NCI-H460 (cell line): ENCODE results near the gene CC2D1A. TPM values are rescaled to one million over a fixed set of nuclear protein-coding genes. Genes with fewer than 3 reads are reported as not detected.
"Not testable (repeated sequence)": the region's sequence is repeated elsewhere in the genome, so short reads cannot be mapped to it uniquely, and the experiment has no call there.

Source experiments
- DNase-seq: peaks from one replicate; pipeline ENCODE4 v3.0.0-alpha.2; 2016; ENCODE audit warnings: low read depth; ENCODE audit errors: extremely low read depth
- total RNA-seq: library from RNA; depleted of rRNA; stranded (reverse); fragments of >200 nt; shearing (Covaris generic); gene quantifications from 2 replicates; pipeline ENCODE4 v1.2.3, GENCODE V29; 2014

Gene CC2D1A
- total RNA-seq, 1 experiment from 2014 or later: 13.8 TPM

DNA sequence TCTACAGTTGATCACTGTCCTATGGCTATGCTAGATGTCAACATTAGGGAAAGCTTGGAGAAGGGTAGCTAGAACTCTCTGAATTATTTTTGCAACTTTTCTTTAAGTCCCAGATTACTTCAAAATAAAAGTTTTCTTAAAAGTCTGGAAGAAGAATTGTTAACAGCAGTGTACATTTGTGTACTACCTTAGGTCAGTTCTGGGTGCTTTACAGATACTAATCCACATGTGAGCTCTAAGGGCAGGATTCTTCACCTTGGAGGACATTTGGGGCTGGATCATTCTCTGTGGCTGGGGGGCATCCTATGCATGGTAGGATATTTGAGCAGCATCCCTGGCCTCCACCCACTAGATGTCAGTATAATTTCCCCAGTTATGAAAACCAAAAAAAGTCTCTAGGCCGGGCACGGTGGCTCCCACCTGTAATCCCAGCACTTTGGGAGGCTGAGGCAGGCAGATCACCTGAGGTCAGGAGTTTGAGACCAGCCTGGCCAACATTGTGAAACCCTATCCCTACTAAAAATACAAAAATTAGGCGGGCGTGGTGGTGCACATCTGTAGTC, 2.9 kb upstream of the CC2D1A start:
- no peak for DNase-seq

DNA sequence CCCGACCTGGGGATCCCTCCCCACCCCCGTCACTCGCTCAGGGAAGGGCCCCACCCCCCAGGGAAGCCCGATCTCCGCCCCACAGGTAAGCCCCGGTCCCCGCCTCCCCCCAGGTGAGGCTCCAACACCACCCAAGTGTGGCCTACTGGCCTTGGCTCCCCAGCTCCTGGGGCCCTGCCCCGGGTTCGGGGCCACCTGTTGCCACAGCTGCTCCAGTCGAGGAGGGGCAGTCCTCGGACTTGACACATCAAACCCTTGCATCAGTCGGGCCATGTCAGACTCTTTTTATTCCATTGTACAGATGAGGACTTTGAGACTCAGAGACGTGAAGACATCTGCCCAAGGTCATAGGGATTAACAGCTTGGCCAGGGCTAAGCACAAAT, 512 bp downstream of the CC2D1A start:
- DNase-seq: no peak

DNA sequence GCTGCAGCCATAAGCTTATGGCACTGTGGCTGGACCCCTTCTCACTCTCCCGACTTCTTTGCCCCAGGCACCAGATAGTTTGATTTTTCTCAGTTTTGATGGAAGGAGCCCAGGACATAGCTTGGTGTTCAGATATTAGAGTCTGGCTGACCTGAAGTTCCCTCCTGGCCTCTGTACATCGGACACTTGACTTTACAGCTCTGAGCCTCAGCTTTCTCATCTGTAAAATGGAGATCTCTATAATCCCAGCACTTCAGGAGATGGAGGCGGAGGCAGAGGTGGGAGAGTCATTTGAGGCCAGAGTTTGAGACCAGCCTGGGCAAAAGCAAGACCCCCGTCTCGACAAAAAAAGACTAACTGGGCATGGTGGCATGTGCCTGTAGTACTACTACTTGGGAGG, 909 bp downstream of the CC2D1A start:
- no peak for DNase-seq

- no peak for DNase-seq
Measured at GRCh38 chr19:13908674-13909073, 2.7 kb downstream of the CC2D1A start.

- DNase-seq: no peak
Measured at GRCh38 chr19:13909430-13909829, 3.4 kb downstream of the CC2D1A start.

DNA sequence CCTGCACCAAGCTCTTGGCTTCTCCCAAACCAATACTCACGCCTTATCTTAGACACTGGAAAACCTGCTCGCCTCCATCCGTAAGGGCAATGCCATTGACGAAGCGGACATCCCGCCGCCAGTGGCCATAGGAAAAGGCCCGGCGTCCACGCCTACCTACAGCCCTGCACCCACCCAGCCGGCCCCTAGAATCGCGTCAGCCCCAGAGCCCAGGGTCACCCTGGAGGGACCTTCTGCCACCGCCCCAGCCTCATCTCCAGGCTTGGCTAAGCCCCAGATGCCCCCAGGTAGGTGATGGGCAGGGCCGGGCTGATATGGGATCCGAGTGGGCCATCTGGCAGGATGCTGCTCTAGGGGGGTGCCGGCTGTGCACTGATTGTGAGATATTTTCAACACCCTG, 7.4 kb downstream of the CC2D1A start:
- DNase-seq: no peak

DNA sequence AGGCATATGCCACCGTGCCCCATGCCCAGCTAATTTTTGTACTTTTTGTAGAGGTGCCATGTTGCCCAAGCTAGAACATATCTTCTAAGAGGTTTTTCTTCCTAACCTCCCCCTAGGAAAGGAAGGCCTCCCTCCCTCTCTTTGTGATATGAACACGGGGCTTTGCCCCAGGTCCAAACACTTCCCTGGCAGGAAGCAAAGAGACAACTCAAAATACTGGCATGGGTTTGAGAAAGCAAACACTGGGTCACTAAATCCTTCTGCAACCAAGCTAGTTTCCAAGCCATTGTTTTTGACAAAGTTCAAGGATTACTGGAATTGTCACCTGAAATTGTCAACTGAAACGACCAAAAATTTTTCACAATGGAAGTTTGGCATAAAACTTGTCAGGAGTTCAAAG, 8.8 kb downstream of the CC2D1A start:
- no peak for DNase-seq

DNA sequence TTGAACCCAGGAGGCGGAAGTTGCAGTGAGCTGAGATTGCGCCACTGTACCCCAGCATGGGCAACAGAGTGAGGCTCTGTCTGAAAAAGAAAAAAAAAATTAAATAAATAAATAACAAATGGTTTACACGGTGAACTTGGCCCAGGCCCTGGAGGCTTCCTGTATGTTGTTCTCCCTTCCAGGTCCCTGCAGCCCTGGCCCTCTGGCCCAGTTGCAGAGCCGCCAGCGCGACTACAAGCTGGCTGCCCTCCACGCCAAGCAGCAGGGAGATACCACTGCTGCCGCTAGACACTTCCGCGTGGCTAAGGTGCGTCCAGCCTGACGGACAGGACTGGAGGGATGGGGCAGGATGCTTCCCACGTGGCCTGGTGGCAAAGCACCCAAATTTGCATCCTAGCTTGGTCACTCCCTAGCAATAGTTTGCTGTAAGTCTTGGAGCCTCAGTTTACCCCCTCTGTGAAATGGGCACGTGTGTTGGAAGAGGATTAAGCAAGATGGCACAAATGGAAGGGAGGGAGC, 11.9 kb downstream of the CC2D1A start:
- DNase-seq: no peak

GRCh38 chr19:13918726-13919411, 12.9 kb downstream of the CC2D1A start:
- DNase-seq: no peak

DNA sequence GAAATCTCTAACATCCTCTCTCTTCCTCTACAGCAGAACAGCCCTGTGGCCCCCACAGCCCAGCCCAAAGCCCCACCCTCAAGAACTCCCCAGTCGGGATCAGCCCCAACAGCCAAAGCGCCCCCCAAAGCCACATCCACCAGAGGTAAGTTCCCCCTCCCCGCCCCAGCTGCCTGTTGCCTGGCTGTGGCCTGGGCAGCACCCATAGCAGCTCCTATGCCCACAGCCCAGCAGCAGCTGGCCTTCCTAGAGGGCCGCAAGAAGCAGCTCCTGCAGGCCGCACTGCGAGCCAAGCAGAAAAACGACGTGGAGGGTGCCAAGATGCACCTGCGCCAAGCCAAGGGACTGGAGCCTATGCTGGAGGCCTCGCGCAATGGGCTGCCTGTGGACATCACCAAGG, 14.5 kb downstream of the CC2D1A start:
- DNase-seq: no peak

- no peak for DNase-seq
Measured at GRCh38 chr19:13920940-13921747, 15.1 kb downstream of the CC2D1A start.

GRCh38 chr19:13922118-13922517, 16.1 kb downstream of the CC2D1A start:
- not testable (repeated sequence) for DNase-seq

DNA sequence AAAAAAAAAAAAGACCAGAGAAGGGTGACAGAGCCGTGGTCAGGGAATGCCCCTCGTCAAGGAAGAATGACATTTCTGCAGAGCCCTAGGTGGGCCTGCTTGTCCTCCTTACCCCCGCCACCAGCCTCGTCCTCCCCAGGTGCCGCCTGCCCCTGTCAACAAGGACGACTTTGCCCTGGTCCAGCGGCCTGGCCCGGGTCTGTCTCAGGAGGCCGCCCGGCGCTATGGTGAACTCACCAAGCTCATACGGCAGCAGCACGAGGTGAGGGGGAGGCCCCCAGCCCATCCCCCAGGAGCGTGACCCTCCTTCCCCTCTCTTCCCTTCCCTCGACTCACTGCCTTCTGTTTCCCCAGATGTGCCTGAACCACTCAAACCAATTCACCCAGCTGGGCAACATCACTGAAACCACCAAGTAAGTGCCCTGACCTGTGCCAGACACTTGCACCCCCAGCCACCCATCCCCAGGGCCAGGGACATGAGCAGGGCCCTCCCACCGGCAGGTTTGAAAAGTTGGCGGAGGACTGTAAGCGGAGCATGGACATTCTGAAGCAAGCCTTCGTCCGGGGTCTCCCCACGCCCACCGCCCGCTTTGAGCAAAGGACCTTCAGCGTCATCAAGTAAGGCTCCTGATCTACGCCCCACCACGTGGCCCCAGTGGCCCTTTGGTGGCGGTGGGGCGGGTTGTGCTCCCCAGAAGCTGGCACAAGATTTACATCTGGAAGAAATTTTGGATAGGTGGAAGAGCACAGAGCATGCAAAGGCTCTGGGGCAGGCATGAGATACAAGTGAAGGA, 17.4 kb downstream of the CC2D1A start:
- DNase-seq: no peak

DNA sequence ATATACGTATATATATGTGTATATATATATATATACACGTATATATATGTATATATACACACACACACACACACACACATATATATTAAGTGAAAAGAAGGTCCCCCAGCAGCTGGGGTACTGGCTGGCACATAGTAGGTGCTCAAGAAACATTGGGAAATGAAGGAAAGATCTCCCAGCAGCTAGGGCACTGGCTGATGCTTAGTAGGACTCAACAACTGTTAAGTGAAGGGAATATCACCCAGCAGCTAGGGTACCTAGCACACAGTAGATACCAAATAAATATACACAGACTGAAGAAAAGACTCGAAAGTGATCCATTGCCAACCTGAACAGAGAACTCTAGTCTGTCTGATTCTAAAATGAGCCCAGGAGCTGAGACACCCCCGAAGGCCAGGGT, 20.0 kb downstream of the CC2D1A start:
- no peak for DNase-seq

- DNase-seq: no peak
Measured at GRCh38 chr19:13926715-13927114, 20.7 kb downstream of the CC2D1A start.

- DNase-seq: no peak
Measured at GRCh38 chr19:13929340-13929739, 23.3 kb downstream of the CC2D1A start.

GRCh38 chr19:13929956-13930355, 24.0 kb downstream of the CC2D1A start:
- no peak for DNase-seq

- DNase-seq: no peak
Measured at GRCh38 chr19:13930402-13930801, 24.4 kb downstream of the CC2D1A start.

GRCh38 chr19:13931391-13932148, 25.6 kb downstream of the CC2D1A start:
- no peak for DNase-seq

DNA sequence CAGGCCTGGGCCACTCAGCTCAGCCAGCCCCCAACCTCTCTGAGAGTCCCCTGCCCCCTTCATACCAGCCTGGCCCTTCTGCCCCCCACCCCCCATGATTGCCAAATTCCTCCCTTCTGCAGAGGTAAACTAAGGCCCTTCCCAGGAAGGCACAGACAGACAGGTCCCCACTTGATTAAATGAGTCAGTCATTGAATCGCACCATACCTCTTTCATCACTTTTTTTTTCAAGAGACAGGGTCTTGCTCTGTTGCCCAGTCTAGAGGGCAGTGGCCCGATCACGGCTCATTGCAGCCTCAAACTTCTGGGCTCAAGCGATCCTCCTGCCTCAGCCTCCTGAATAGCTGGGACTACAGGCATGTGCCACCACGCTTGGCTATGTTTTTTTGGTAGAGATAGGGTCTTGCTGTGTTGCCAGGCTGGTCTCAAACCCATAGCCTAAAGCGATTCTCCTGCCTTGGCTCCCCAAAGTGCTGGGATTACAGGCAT, 26.2 kb downstream of the CC2D1A start:
- DNase-seq: no peak
